Measurements from ENCODE around the gene PRKAG2.

The PRKAG2 gene

GRCh38 chr7:151900591-151900985 is 23.7 kb upstream of the PRKAG2 start:
- DNase-seq = no peak

DNA sequence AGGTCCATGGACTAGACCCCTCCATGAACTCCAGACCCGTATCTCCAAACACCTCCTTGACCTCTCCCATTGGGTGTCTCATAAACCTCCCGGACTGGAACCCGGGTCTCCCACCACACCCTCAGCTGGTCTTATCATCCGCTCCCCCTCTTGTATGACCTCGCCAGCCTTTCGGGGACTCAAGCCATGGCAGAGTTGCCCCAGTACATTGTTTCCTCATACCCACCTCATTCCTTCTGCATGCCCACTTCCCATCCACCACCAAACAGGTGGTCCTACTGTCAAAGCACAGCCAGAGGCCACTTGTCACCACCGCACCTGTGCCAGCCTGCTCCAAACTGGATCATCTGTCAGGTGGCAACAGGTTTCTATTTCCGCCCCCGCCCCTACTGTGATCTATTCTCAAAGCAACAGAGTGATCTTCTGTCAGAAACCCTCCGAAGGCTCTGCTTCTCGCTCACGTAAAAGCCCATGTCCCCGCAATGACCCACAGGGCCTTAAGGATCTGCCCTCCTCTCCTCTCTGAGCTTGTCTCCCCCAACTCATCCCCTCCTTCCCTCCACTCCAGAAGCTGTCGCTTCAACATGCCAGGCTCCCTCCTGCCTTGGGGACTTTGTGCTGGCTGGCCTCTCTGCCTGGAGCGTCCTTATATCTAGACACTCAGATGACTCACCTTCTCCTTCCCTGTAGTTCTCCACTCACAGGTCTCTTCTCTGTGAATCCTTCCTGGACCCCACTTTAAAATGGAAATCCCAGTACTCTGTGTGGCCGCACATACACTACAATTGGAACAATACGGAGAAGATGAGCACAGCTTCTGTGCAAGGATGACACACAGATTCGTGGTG is 22.8 kb upstream of the PRKAG2 start:
- DNase-seq = no peak

DNA sequence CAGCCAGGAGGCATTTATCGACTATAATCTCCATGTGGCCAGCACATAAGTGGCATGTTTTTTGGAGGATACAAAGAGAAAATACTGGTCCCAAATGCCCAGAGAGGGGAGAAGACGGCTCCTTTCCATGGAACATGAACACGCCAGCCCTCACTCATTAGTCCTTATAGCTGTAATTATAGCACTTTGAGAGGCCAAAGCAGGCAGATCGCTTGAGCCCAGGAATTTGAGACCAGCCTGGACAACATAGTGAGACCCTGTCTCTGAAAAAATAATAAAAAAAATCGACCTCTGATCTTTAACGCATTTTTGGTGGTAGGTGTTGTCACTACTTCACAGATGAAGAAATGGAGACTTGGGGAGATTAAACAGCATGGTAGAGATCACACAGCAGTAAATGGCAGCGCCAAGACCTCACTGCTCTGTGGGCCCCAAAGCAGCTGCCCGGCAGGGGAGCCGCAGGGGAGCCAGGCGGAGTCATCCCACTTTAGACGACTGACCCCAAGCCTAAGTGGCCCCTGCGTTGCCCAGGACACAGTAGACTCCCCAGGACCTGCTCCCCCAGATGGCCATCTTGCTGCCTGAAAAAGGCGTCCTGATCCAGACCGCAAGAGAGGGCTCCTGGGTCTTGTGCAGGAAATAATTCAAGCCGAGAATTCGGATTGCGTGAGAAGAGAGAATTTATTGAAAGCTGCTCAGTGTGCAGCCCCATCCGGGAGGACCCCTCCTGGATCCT is 21.2 kb upstream of the PRKAG2 start:
- no peak for DNase-seq

DNA sequence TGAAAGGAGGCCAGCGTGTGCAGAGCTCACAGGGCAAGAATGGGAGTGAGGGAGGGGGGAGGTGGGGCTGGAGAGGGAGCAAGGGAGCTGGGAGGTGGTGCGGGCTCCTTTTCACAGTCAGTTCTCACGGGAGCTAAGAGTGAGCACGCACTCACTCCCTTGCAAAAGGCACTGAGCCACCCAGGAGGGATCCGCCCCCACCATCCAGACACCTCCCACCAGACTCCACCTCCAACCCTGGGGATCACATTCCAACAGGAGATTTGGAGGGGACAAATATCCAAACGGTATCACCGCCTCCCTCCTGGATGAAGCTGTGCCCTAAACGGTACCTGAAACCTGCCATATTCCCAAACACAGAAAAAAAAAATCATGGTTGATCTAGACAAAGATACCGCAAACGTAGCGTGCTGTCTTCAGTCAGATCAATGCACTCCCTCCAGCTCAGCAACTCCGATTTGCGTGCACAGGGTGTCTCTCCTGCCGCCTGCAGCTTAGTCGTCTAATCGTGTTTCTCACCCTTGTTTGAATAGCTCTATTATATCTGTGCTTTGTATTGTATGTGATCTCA is 20.3 kb upstream of the PRKAG2 start:
- DNase-seq = no peak

DNA sequence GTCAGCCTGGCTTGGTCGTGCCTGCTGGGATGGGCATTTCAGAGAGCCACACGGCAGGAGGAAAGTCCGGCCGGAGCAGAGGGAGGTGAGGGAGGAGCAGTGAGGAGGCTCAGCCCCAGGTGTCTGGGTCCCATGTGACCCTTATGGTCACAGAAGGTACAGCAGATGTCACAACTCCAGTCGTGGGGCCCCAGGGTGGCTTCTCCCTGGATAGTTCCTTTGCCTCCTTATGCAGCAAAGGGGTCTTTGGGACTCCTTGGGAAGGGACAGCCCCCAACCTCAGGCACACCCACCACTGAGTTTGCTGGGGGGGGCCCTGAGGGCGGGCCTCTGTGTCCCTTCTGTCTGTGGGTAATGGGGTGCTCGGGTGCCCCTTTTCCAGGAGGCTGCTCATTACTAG is 19.6 kb upstream of the PRKAG2 start:
- DNase-seq = no peak

GRCh38 chr7:151896086-151896485 is 19.2 kb upstream of the PRKAG2 start:
- no peak for DNase-seq

GRCh38 chr7:151895631-151896031 is 18.7 kb upstream of the PRKAG2 start:
- DNase-seq = no peak

GRCh38 chr7:151895008-151895630 is 18.2 kb upstream of the PRKAG2 start:
- no peak for DNase-seq

GRCh38 chr7:151894111-151895007 is 17.4 kb upstream of the PRKAG2 start:
- DNase-seq = no peak

DNA sequence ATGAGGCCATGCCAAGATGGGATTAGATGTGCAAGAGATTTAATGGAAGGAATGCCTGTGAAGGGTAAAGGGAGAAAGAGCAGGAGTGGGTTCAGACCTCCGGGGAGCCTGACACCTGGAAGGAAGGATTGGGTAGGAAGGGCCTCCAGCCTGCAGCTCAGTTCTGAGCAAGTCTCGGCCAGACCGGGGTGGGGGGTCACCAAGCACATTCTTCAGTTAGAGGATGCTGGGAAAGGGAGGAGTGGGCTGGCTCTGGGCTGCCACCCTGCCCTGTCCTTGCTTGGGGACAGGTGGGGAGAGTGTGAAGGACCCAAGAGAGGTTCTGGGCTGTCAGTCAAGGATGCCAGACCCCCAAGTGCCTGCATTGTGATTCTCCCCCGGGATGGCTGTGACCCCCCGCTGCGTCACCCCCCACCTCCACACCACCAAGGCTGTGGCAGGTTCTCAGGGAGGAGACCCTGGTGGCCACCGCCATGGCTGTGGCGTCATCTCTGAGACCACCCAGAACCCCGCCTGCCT is 16.5 kb upstream of the PRKAG2 start:
- DNase-seq = no peak

DNA sequence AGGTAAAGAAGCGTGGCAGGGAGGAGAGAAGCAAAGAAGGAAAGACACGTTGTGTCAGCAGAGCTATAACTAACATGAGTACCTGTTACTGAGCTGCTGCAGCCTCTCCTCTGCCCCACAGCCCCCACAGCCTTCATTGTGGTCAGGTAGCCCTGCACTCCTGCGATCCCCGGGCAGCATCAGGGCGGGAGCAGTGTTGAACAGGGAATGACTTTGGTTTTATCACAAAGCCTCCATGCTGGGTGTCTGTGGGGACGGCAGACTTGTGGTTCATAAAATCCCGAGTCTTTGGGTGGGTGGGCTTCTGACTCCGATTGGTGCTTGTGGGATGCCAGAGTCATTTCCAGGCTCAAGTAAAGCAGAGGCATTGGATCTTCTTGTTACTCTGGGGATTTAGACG is 14.8 kb upstream of the PRKAG2 start:
- no peak for DNase-seq

GRCh38 chr7:151891182-151891581 is 14.3 kb upstream of the PRKAG2 start:
- no peak for DNase-seq

GRCh38 chr7:151890355-151891004 is 13.6 kb upstream of the PRKAG2 start:
- peak; percentile 63 for DNase-seq

DNA sequence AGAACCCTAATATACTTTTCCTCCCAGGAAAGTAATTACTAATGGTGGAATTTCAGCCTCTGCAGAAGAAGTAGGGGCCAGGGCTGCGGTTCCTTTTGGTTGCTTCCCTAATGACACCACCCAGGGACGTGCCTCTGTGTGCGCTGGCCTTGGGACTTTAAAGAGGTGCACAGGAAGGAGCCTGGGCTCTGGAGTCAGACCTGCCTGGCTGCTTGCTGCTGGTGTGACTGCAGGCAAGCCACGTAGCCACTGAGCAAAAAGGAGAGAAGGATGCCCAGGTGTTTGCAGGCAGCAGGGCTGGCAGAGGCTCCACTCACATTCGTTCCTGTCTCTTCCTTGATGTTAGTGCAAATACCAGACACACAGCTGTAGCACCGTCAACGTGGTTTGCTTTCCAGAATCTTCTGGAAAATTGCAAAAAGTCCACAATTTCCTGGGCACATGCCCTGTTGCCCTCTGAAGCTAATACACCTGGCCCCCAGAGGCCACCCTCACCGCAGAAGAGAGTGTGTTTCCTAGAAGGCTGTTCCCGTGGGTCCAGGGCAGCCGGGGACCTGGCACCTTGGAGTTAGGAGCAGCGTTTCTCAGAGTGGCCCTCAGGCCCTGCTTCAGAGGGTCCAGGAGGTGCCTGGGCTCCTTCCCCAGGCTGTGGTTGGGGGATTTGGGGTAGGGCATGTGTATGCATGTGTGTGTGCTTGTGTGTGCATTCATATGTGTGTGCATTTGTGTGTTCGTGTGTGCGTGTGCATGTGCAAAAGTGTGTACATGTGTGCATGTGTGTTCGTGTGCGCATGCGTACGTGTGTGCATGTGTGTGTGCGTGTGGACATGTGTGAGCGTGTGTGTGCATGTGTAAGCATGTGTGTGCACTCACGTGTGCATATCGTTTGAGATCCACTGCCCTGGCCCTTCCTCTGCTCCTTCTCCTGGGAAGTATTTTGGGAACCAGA is 12.8 kb upstream of the PRKAG2 start:
- DNase-seq = no peak

- no peak for DNase-seq
Observed at GRCh38 chr7:151888079-151889067, 11.5 kb upstream of the PRKAG2 start.

GRCh38 chr7:151886783-151887182 is 9.9 kb upstream of the PRKAG2 start:
- DNase-seq = no peak

DNA sequence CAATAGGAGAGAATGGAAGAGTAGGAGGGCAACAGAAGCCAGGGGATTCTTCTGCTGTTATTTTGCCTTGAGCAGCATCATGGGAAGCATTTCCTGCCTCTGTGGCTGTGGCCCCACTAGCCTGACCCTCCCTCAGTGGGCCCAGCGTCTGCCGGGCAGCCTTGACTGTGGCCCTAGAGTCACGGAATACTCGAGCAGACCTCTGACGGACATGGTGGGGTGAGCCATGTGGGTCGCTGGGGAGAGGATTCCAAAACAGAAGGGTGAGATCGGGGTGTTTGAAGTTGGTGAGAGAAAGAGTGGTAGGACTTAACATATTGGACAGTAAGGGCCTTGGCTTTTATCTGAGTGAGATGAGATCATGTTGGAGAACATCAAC is 8.3 kb upstream of the PRKAG2 start:
- DNase-seq = no peak

DNA sequence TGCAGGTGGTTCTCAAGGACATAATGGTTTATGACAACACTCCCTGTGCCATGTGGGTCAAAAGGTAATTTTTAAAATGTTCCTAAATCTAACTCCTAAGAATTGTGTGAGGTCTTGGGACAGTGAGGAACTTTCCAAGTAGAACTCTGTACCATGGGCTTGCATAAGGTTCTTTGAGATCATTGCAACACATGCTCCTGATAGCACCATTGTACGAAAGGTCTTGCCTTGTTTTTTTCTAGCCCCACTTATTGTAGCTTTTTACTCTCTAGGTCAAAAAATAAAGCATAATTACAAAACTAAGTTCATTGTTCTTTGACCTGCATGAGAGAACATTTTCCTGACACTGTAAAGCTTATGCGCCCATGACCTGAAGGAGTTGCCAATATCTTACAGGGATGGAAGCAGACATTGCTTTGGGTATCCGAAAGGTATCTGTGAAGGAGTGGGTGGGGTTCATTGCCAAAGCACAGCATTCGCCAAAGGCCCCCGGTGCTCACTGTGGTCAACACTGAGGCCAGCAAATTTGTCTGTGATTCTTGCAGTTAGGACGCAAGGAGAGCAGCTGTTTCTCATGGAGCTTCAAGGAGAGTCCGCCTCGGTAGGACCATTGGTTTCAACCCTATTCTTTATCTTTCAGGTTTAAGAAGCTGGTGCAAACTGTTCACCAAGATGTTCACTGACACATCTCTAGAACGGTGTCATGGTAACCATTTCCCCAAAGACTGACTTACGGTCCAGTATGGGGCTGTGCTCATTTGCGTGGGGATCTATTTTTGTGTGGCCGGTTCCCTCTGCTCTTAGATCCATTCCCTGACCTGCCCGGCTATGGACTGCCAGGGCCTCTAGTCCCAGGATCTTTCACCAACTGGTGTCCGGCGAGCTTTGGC is 7.6 kb upstream of the PRKAG2 start:
- no peak for DNase-seq

Measured in suppressor macrophage treated with lipopolysaccharide for 4 hours (primary cell).